IMR-90 (cell line): Measurements from ENCODE around the gene MEGF10. TPM values are rescaled to one million over a fixed set of nuclear protein-coding genes. Genes with fewer than 3 reads are reported as not detected.

Experiments
- ATAC-seq: fragments of 200-7000 bp; cut with Tn5 transposase; 2 replicates; pipeline ENCODE4 v1.9.1; 2020; ENCODE audit warnings: low read depth, mild to moderate bottlenecking, moderate library complexity
- BruUV-seq: library from RNA; stranded (reverse); fragments of 400-500 nt; replicated peaks from 2 replicates; lab custom pipeline; 2021; lab: Mats Ljungman, UMichigan
- CTCF ChIA-PET: fragments of 300-600 bp; formaldehyde crosslinking; extraction: SDS; loops from one replicate; lab custom pipeline; 2021; ENCODE audit warnings: antibody characterized with exemption; lab: Yijun Ruan, JAX
- POLR2A ChIA-PET: fragments of 300-600 bp; sonication (Branson Sonifier 250); formaldehyde crosslinking; loops from one replicate; lab custom pipeline; 2022; ENCODE audit warnings: antibody characterized with exemption; ENCODE audit not compliant: unreplicated experiment; lab: Charles Lee
- DNase-seq: peaks from one replicate; pipeline ENCODE4 v3.0.0; 2013
- H2AFZ ChIP-seq: replicated peaks from 2 replicates; pipeline ENCODE3; 2013; ENCODE audit warnings: low read length, mild to moderate bottlenecking; ENCODE audit not compliant: poor library complexity
- H2AK5ac ChIP-seq: 2 replicates; pipeline ENCODE4 v1.6.1; 2013; ENCODE audit warnings: low read depth, low read length, inconsistent platforms
- H2AK9ac ChIP-seq: replicated peaks from 2 replicates; pipeline ENCODE3; 2013; ENCODE audit warnings: mild to moderate bottlenecking, low read depth, low read length, moderate library complexity; ENCODE audit not compliant: poor library complexity
- H2BK120ac ChIP-seq: 2 replicates; pipeline ENCODE4 v1.6.1; 2013; ENCODE audit warnings: low read depth, low read length, inconsistent platforms
- H2BK15ac ChIP-seq: 3 replicates; pipeline ENCODE4 v1.6.1; 2013; ENCODE audit warnings: low read depth, low read length, inconsistent platforms
- H2BK20ac ChIP-seq: 2 replicates; pipeline ENCODE4 v1.6.1; 2013; ENCODE audit warnings: low read depth, mild to moderate bottlenecking, inconsistent platforms, low read length, moderate library complexity
- H2BK5ac ChIP-seq: 2 replicates; pipeline ENCODE4 v1.6.1; 2013; ENCODE audit warnings: mild to moderate bottlenecking, low read depth, low read length, inconsistent platforms; ENCODE audit not compliant: poor library complexity, severe bottlenecking
- H3K14ac ChIP-seq: replicated peaks from 2 replicates; pipeline ENCODE4 v1.6.1; 2013; ENCODE audit warnings: low read depth, low read length, inconsistent platforms
- H3K18ac ChIP-seq: 2 replicates; pipeline ENCODE4 v1.6.1; 2013; ENCODE audit warnings: low read depth, low read length, control low read depth
- H3K23ac ChIP-seq: 2 replicates; pipeline ENCODE4 v1.6.1; 2013; ENCODE audit warnings: low read depth, low read length, inconsistent platforms
- H3K27ac ChIP-seq: 2 replicates; pipeline ENCODE4 v1.5.1; 2013; ENCODE audit warnings: mild to moderate bottlenecking, control low read depth, low read length; ENCODE audit not compliant: insufficient read depth
- H3K27me3 ChIP-seq: 2 replicates; pipeline ENCODE4 v1.6.1; 2013; ENCODE audit warnings: low read length; ENCODE audit not compliant: control insufficient read depth, insufficient read depth
- H3K36me3 ChIP-seq: 2 replicates; pipeline ENCODE4 v1.6.1; 2013; ENCODE audit warnings: low read length, mixed read lengths; ENCODE audit not compliant: control insufficient read depth, insufficient read depth
- H3K4ac ChIP-seq: 2 replicates; pipeline ENCODE4 v1.6.1; 2013; ENCODE audit warnings: low read depth, low read length, inconsistent platforms
- H3K4me1 ChIP-seq: 2 replicates; pipeline ENCODE4 v1.6.1; 2013; ENCODE audit warnings: low read length, mixed read lengths; ENCODE audit not compliant: control insufficient read depth, insufficient read depth
- H3K4me2 ChIP-seq: 2 replicates; pipeline ENCODE4 v1.6.1; 2013; ENCODE audit warnings: low read depth, mild to moderate bottlenecking, control low read depth, low read length, moderate library complexity
- H3K4me3 ChIP-seq: 2 replicates; pipeline ENCODE4 v1.5.1; 2013; ENCODE audit warnings: low read depth, mild to moderate bottlenecking, control low read depth, low read length, moderate library complexity; ENCODE audit not compliant: insufficient read depth
- H3K56ac ChIP-seq: 2 replicates; pipeline ENCODE4 v1.6.1; 2013; ENCODE audit warnings: low read length, inconsistent platforms; ENCODE audit not compliant: insufficient read depth; ENCODE audit errors: extremely low read depth
- H3K79me1 ChIP-seq, 2 experiments: 2 replicates each; pipeline ENCODE4 v1.6.1; 2013; ENCODE audit warnings: low read length in 2 of 2, inconsistent platforms in 1 of 2, low read depth in 1 of 2
- H3K9ac ChIP-seq: 2 replicates; pipeline ENCODE4 v1.6.1; 2013; ENCODE audit warnings: low read depth, low read length, control low read depth
- H3K9me1 ChIP-seq: 2 replicates; pipeline ENCODE4 v1.6.1; 2013; ENCODE audit warnings: low read length, inconsistent platforms; ENCODE audit not compliant: insufficient read depth
- H3K9me3 ChIP-seq: 2 replicates; pipeline ENCODE4 v1.6.1; 2013; ENCODE audit warnings: low read length; ENCODE audit not compliant: control insufficient read depth, insufficient read depth
- H4K20me1 ChIP-seq: 2 replicates; pipeline ENCODE4 v1.6.1; 2013; ENCODE audit warnings: low read length, inconsistent platforms; ENCODE audit not compliant: insufficient read depth
- H4K5ac ChIP-seq: 2 replicates; pipeline ENCODE4 v1.6.1; 2013; ENCODE audit warnings: mild to moderate bottlenecking, low read depth, low read length, control low read depth
- H4K8ac ChIP-seq, 2 experiments: 2 replicates each; pipeline ENCODE4 v1.6.1; 2013; ENCODE audit warnings: low read depth in 2 of 2, low read length in 2 of 2, control low read depth in 1 of 2, inconsistent platforms in 1 of 2
- H4K91ac ChIP-seq: 2 replicates; pipeline ENCODE4 v1.6.1; 2013; ENCODE audit warnings: low read depth, low read length, inconsistent platforms; ENCODE audit not compliant: insufficient read depth
- ELK1 ChIP-seq: fragments of 150-350 bp; IDR thresholded peaks from 2 replicates; pipeline ENCODE4 v1.6.1; 2016; ENCODE audit warnings: low read depth, mild to moderate bottlenecking, low read length, moderate library complexity, borderline replicate concordance
- FOS ChIP-seq: fragments of 150-350 bp; IDR thresholded peaks from 2 replicates; pipeline ENCODE4 v1.6.1; 2016; ENCODE audit warnings: low read depth, low read length
- RCOR1 ChIP-seq: IDR thresholded peaks from 2 replicates; pipeline ENCODE4 v1.6.1; 2012; ENCODE audit warnings: mild to moderate bottlenecking, low read length, improper control_type of control experiment; ENCODE audit not compliant: insufficient replicate concordance
- RFX5 ChIP-seq: IDR thresholded peaks from 2 replicates; pipeline ENCODE4 v1.8.0; 2012; ENCODE audit warnings: low read depth, mild to moderate bottlenecking, low read length, moderate library complexity
- WGBS, 2 experiments: methylation state at CpG; one replicate each; pipeline versions ENCODE4 v1.1.5 to v1.1.7; 2013; ENCODE audit warnings: missing lambda C conversion rate in 2 of 2; ENCODE audit not compliant: insufficient read length in 1 of 2; ENCODE audit errors: extremely low coverage in 2 of 2; 5-methylcytosine and 5-hydroxymethylcytosine counted together
- dilution Hi-C: fragments of 300-500 bp; cut with HindIII; formaldehyde crosslinking; loops from one replicate; pipeline ENCODE4 v1.14.3; 2018; ENCODE audit warnings: low sequenced_read_pairs; ENCODE audit not compliant: unreplicated experiment
- in situ Hi-C: fragments of 300-500 bp; cut with MboI; formaldehyde crosslinking; loops from 3 replicates; pipeline ENCODE4 v1.14.3; 2019; ENCODE audit warnings: low sequenced_read_pairs, inconsistent platforms, mixed read lengths
- intact Hi-C: fragments of 100-400 bp; cut with micrococcal nuclease; formaldehyde crosslinking; loops from 2 replicates; pipeline ENCODE4 v1.10.0; 2022
- polyA plus RNA-seq, 3 experiments: library from polyadenylated mRNA; depleted of rRNA; stranded (reverse); fragments of >200 nt; gene quantifications; 2 replicates each; pipeline ENCODE4 v1.2.3, GENCODE V29; 2012; ENCODE audit warnings: low replicate concordance in 1 of 3
- total RNA-seq: library from RNA; depleted of rRNA; stranded (reverse); fragments of >200 nt; gene quantifications from 2 replicates; pipeline ENCODE4 v1.2.3, GENCODE V29; 2012

The MEGF10 gene
- total and polyA plus RNA-seq, 2 of the 4 experiments (the other 2 are of a cell fraction), result not detected

- Histone ChIP-seq H2BK20ac (no peak overlapping the region), H3K27ac (no peak overlapping the region), H2AK9ac (no peak overlapping the region), H3K9ac (no peak overlapping the region), H3K4me1 (no peaks in the 10 kb centered on the region), H3K23ac (no peak overlapping the region), H3K14ac (no peak overlapping the region), H4K91ac (no peak overlapping the region), H3K18ac (no peak overlapping the region), H3K4ac (no peak overlapping the region), H2BK5ac (no peak overlapping the region), H3K36me3 (no peaks in the 10 kb centered on the region), H3K4me2 (no peak overlapping the region), H3K79me1 (no peaks in the 10 kb centered on the region), H3K9me3 (no peaks in the 10 kb centered on the region), H3K27me3 (peaks cover 11% of the 10 kb centered on the region), H2BK120ac (no peak overlapping the region), H3K4me3 (no peak overlapping the region), H3K56ac (no peak overlapping the region), H2AK5ac (no peak overlapping the region), H4K5ac (no peak overlapping the region), H3K9me1 (no peaks in the 10 kb centered on the region), H2BK15ac (no peak overlapping the region), H4K20me1 (no peaks in the 10 kb centered on the region), H4K8ac (no peak overlapping the region), H2AFZ (no peak overlapping the region)
- ATAC-seq, result no peak
- dilution Hi-C loops (no loop called here), intact Hi-C loops (no loop called here), in situ Hi-C loops (no loop called here)
- TF ChIP-seq RFX5 (no peak), FOS (no peak), ELK1 (no peak), RCOR1 (no peak)
- ChIA-PET POLR2A (no interaction called here), CTCF (interaction anchor here (2.0 kb wide), 1 partner anchor 10 kb away, joined by 4 read pairs; no protein-coding TSS in a partner anchor)
- 67% methylated on average over 2 of the region's 3 CpGs; no CpG with 5 or more reads in 1 of the 2 experiments for WGBS, 2 experiments
- BruUV-seq, result no TSS peak
- DNase-seq, result no peak
Measured at GRCh38 chr5:127342364-127342763, 51.8 kb downstream of the MEGF10 start.
